ENCODE data around the gene IRS1.

The IRS1 gene

GRCh38 chr2:226837334-226837733, 37.7 kb upstream of the IRS1 start:
- Histone ChIP-seq H3K4me1 (ENCODE audit: insufficient read depth, low read length) (peaks cover 61% of the 10 kb centered on the region), H3K4me3 (ENCODE audit: low read depth in 1 of 2, low read length in 2 of 2) (peak overlapping the region; percentile 64 to 68), H2AFZ (ENCODE audit: low read depth, low read length) (0 out of 2 replicates have a peak overlapping the region, but pooled peaks have one; percentile 62), H3K79me2 (ENCODE audit: insufficient read depth, low read length) (peaks cover 57% of the 10 kb centered on the region), H3K27ac (ENCODE audit: low read length) (peak overlapping the region; percentile 95), H3K36me3 (ENCODE audit: insufficient read depth, low read length) (peaks cover 3% of the 10 kb centered on the region; the same call in 1 of the 2 replicates), H3K9me3 (ENCODE audit: insufficient read depth, low read length, severe bottlenecking) (no peaks in the 10 kb centered on the region), H3K27me3 (ENCODE audit: insufficient read depth, low read length, poor library complexity) (no peaks in the 10 kb centered on the region), H4K20me1 (ENCODE audit: insufficient read depth, low read length) (no peaks in the 10 kb centered on the region), H3K9ac (ENCODE audit: low read depth, low read length) (peak overlapping the region; percentile 90), H3K4me2 (ENCODE audit: insufficient read depth, low read length) (peak overlapping the region; percentile 92)
- ATAC-seq (ENCODE audit: insufficient read depth, low read depth), result no peak
- TF ChIP-seq EZH2 (IDR thresholded peaks at IDR 0.05; ENCODE audit: borderline replicate concordance, low read depth, low read length, severe bottlenecking) (no peak), CTCF (IDR thresholded peaks at IDR 0.05; ENCODE audit: borderline replicate concordance, extremely low read depth, low read length, poor library complexity, severe bottlenecking) (no peak)
- peak; percentile 23 for DNase-seq

GRCh38 chr2:226836548-226836885, 36.9 kb upstream of the IRS1 start:
- H3K4me1 ChIP-seq (ENCODE audit: insufficient read depth, low read length), result peaks cover 61% of the 10 kb centered on the region
- peaks cover 3% of the 10 kb centered on the region; the same call in 1 of the 2 replicates for H3K36me3 ChIP-seq (ENCODE audit: insufficient read depth, low read length)
- peaks cover 57% of the 10 kb centered on the region for H3K79me2 ChIP-seq (ENCODE audit: insufficient read depth, low read length)
- peak overlapping the region; percentile 95 for H3K27ac ChIP-seq (ENCODE audit: low read length)
- H3K4me3 ChIP-seq (ENCODE audit: low read depth in 1 of 2, low read length in 2 of 2), result peak overlapping the region; percentile 64 to 68
- peak overlapping the region; percentile 92 for H3K4me2 ChIP-seq (ENCODE audit: insufficient read depth, low read length)
- no peaks in the 10 kb centered on the region for H4K20me1 ChIP-seq (ENCODE audit: insufficient read depth, low read length)
- H3K9ac ChIP-seq (ENCODE audit: low read depth, low read length), result peak overlapping the region; percentile 90
- H3K9me3 ChIP-seq (ENCODE audit: insufficient read depth, low read length, severe bottlenecking), result no peaks in the 10 kb centered on the region
- TF ChIP-seq EZH2 (IDR thresholded peaks at IDR 0.05; ENCODE audit: borderline replicate concordance, low read depth, low read length, severe bottlenecking), result no peak
- no peak for TF ChIP-seq CTCF (IDR thresholded peaks at IDR 0.05; ENCODE audit: borderline replicate concordance, extremely low read depth, low read length, poor library complexity, severe bottlenecking)
- ATAC-seq (ENCODE audit: insufficient read depth, low read depth), result peak; percentile 1; the same call in 1 of the 3 replicates
- peak; percentile 9 for DNase-seq
- H3K27me3 ChIP-seq (ENCODE audit: insufficient read depth, low read length, poor library complexity), result no peaks in the 10 kb centered on the region
- peak overlapping the region; percentile 62 for H2AFZ ChIP-seq (ENCODE audit: low read depth, low read length)

GRCh38 chr2:226835796-226836547, 36.4 kb upstream of the IRS1 start, which contains the start of gene RHBDD1:
RHBDD1 (plus strand) TSS chr2:226836054; CDS start chr2:226864694, 28,640 bp downstream.
- H4K20me1 ChIP-seq (ENCODE audit: insufficient read depth, low read length), result no peaks in the 10 kb centered on the region
- H3K9me3 ChIP-seq (ENCODE audit: insufficient read depth, low read length, severe bottlenecking), result no peaks in the 10 kb centered on the region
- peak within 1 kb of the TSS; percentile 97 for H2AFZ ChIP-seq (ENCODE audit: low read depth, low read length)
- ATAC-seq (ENCODE audit: insufficient read depth, low read depth), result peak; percentile 80
- TF ChIP-seq EZH2 (IDR thresholded peaks at IDR 0.05; ENCODE audit: borderline replicate concordance, low read depth, low read length, severe bottlenecking) (no peak), CTCF (IDR thresholded peaks at IDR 0.05; ENCODE audit: borderline replicate concordance, extremely low read depth, low read length, poor library complexity, severe bottlenecking) (no peak)
- peak within 1 kb of the TSS; percentile 95 for H3K27ac ChIP-seq (ENCODE audit: low read length)
- H3K4me1 ChIP-seq (ENCODE audit: insufficient read depth, low read length), result peaks cover 61% of the 10 kb centered on the region
- no peaks in the 10 kb centered on the region for H3K27me3 ChIP-seq (ENCODE audit: insufficient read depth, low read length, poor library complexity)
- peak within 1 kb of the TSS; percentile 64 to 68 for H3K4me3 ChIP-seq (ENCODE audit: low read depth in 1 of 2, low read length in 2 of 2)
- H3K4me2 ChIP-seq (ENCODE audit: insufficient read depth, low read length), result peak within 1 kb of the TSS; percentile 92
- H3K9ac ChIP-seq (ENCODE audit: low read depth, low read length), result peak within 1 kb of the TSS; percentile 90
- DNase-seq, result peak; percentile 94
- 0 out of 2 replicates have a peak, but pooled peaks cover 3% of the 10 kb centered on the region for H3K36me3 ChIP-seq (ENCODE audit: insufficient read depth, low read length)
- peaks cover 51% of the 10 kb centered on the region for H3K79me2 ChIP-seq (ENCODE audit: insufficient read depth, low read length)
